GM15510 (cell line): Measurements from ENCODE around the gene CHST9.

Experiments used
- POLR2A ChIP-seq: IDR thresholded peaks from 3 replicates; pipeline ENCODE4 v1.6.1; 2011; ENCODE audit warnings: borderline replicate concordance; ENCODE audit not compliant: insufficient read length; ENCODE audit errors: extremely low read depth

CHST9 gene

DNA sequence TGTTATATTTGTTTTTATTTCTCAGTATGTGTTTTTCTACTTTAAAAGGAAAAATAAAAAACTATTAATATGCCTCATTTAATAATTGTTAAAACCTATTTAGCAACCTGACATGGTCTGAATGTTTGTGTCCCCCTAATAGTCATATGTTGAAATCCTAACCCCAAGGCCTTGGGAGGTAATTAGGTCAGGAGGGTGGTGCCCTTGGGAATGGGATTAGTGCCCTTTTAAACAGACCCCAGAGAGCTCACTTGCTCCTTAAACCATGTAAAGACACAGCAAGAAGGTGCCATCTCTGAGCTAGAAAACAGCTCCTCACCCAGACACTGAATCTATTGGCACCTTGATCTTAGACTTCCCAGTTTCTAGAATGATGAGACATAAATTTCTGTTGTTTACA, 71.8 kb downstream of the CHST9 start:
- no peak for TF ChIP-seq POLR2A

- TF ChIP-seq POLR2A: no peak
Measured at GRCh38 chr18:27110319-27110718, 74.8 kb downstream of the CHST9 start.

DNA sequence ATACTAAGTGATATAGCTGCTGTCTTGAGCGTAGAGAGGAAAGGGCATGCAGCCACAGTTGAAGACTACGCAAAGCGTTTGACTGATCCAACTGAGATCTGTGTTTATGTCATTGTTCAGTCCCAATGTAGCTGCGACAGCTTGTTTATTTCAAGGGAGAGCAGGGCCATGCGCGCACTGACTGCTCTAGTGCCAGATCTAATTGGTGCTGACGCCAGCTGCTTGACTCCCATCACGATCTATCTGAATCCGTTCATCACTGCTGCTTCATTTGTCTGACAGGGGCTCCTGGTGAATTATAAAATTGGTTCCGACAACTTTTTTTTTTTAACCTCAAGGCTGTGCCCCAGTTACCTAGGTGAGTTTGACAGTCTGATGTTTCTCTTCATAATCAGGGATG, 75.7 kb downstream of the CHST9 start:
- no peak for TF ChIP-seq POLR2A

DNA sequence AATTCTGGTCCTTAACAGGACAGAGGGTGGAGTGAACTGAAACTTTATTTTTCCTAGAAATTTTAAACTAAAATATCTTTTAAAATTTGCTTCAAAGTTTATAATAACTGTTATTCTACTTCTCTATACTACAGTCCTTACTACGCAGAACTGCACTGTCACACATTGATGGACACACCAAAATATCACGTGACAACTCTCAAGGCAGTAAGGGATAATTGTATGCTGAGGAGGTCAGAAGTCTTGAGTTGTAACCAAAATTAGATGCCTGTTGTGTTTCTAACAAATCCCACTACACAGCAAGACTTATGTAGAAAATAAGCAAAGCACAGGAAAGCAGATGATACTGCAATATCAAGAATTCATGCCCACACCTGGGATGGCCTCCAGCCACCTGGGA, 76.3 kb downstream of the CHST9 start:
- no peak for TF ChIP-seq POLR2A

DNA sequence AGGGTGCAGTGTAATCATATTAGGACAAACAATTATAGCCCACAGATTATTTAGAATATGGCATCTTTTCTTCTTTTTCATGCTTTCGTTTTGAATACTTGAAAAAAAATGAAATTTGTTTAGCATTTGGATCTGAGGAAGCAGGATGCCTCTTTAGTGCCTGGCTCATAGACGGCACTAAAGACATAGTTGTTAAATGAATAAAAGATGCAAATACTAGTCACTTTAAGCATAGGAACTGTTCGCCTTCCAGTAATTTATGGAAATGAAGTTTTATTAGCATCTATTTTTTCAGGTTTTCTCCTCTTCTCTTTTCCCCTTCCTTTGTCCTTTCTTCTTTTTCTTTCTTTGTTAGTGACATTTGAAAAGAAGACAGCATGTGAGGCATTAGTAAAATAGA, 80.4 kb downstream of the CHST9 start:
- TF ChIP-seq POLR2A: no peak

DNA sequence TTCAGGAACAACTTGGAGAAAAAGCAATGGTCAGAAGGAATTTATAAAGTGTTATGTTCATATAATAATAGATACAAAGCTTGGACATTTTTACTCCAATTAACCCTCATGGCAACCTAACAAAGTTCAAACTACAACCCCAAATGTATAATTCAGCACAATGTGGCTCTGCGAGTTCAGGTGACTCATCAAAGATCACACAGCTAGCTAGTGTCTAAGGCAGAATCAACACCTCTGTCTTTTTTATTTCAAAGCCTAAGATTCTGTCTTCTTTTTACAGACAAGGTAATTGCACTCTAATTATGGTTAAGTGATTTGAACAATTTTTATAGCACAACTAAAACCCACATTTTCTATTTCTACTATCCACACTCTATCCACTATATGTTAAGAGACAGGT, 90.5 kb downstream of the CHST9 start:
- TF ChIP-seq POLR2A: no peak

DNA sequence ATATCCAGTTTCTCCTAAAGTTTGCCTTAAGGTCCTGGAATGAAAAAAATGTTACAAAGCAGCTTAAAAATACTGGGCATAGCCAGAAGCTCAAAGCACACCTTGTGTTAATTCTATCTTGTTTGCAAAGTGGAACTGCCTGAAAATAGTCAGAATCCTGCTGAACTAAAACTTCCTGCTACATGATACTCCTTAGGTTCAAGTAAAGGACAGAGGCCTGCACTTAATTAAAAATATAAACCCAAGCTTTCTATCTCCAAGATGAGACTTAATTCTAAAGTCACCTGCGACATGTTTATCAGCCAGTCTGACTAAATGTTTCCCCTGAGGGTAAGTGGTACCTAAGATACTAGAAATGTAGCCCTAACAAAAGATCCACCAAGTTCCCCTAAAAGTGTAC, 103.4 kb downstream of the CHST9 start:
- no peak for TF ChIP-seq POLR2A

DNA sequence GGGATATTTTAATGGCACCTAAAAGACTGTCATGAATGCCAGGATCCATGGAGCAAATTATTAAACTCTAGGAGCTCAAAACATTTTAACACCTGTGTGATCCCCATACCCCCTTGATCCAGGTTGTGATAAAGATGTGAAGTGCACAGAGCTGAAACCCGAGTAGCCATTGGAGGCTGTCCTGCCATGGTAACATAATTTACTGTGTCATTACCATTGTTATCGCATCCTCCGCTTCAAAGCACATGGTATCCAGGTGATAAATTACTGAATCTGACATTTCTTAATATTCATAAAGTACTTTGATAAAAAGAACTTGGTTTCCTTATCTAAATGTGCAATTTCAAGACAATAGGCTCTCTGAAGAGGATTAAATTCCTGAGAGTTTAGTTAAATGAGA, 109.3 kb downstream of the CHST9 start:
- TF ChIP-seq POLR2A: no peak

DNA sequence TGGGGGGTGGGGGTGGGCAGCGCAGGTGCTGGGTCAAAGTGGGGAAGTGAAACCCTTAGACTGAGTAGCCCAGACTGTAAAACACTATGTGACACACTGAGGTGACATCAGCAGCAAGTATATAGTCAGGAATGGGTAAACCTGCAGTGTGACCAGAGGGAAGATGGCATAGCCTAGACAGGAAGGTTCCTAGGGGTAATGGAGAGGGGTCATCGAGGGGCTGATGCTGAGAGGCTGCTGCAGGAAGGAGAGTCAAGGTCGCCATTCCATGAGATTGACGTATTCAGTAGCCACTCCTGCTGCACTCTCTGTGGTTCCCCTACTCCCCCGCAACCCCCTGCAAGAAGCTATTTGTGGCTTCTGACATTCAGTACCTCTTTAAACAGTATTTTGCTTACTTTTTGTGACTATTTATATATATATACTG, 111.7 kb downstream of the CHST9 start:
- TF ChIP-seq POLR2A: no peak

GRCh38 chr18:27064673-27065072, 120.4 kb downstream of the CHST9 start:
- TF ChIP-seq POLR2A: no peak

DNA sequence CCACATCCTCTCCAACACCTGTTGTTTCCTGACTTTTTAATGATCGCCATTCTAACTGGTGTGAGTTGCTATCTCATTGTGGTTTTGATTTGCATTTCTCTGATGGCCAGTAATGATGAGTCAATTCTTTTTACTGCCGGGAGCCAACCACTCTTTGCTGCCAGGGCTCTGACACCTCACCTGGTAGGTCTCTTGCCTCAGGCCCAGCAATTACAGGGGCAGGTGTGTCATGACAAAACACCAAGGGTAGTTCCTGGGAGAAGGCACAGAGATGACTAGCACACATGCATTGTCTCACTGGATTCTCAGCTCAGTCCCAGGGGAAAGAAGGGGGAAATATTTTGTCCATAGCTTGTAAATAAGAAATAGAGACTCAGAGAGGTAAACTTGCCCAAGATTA, 122.3 kb downstream of the CHST9 start:
- no peak for TF ChIP-seq POLR2A

GRCh38 chr18:27061488-27062095, 123.5 kb downstream of the CHST9 start:
- TF ChIP-seq POLR2A: no peak

GRCh38 chr18:27057519-27058234, 127.4 kb downstream of the CHST9 start:
- TF ChIP-seq POLR2A: no peak

DNA sequence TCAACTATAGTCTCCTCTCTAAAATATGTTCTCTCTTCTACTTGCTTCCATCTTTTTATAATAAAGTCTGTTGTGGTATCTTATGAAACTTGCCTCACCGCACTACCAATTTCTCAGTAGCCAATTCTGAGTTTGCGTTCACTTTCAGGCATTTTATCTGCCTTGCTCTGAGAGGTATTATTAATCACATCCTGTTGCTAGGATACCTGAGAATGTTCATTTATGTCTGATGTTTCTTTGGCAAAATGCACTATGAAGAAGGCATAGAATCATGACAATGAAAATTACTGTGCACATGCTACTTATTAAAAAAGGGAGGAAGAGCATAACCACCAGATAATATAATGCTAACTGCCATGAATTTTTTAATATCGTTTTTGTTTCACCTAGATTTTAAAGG, 130.2 kb downstream of the CHST9 start:
- TF ChIP-seq POLR2A: no peak

DNA sequence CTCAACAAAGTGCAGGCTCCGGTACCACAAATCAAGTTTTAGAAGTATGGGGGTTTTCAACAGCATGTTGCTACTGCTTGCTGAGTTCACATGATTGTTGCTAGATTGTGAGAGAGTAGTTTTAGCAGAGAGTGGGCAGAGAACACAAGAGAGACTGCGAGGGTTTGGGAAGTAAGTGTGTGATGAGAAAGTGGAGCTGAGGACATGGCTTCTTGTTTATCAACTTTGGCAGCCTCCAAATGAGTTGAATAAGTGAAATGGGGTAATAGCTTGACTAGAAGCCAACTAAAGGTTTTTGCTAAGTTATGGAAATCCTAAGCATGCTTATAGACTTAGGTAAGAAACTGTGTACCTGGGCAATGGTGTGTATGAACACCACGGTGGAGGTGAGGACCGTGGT, 135.1 kb downstream of the CHST9 start:
- TF ChIP-seq POLR2A: no peak

GRCh38 chr18:27045342-27045741, 139.8 kb downstream of the CHST9 start:
- TF ChIP-seq POLR2A: no peak

DNA sequence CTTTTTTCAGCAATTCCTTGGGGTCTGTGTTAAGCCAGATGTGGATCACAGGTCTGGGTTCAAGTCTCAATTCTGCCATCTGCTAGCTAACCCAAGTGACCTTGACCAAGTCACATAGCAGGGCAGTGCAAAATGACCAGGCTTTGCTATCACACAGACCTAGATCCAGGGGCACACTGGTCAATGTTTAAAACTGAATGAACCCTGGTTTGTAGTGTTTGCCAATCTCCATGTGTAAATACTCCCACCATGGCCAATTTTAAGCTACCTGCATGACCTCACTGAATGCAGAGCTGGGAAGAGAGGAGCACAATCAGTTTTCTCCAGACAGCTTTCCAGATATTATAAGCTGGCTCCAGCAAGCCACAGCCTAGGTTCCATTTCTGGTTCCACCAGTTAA, 142.9 kb downstream of the CHST9 start:
- TF ChIP-seq POLR2A: no peak

GRCh38 chr18:27040796-27041195, 144.3 kb downstream of the CHST9 start:
- no peak for TF ChIP-seq POLR2A

- no peak for TF ChIP-seq POLR2A
Measured at GRCh38 chr18:27033722-27034121, 151.4 kb downstream of the CHST9 start.
